SIG-M5 (cell line): ENCODE results near the gene FGFR3.

Source experiments
- DNase-seq: peaks from one replicate; lab custom pipeline; 2025; lab: John Stamatoyannopoulos, UW

FGFR3 gene

DNA sequence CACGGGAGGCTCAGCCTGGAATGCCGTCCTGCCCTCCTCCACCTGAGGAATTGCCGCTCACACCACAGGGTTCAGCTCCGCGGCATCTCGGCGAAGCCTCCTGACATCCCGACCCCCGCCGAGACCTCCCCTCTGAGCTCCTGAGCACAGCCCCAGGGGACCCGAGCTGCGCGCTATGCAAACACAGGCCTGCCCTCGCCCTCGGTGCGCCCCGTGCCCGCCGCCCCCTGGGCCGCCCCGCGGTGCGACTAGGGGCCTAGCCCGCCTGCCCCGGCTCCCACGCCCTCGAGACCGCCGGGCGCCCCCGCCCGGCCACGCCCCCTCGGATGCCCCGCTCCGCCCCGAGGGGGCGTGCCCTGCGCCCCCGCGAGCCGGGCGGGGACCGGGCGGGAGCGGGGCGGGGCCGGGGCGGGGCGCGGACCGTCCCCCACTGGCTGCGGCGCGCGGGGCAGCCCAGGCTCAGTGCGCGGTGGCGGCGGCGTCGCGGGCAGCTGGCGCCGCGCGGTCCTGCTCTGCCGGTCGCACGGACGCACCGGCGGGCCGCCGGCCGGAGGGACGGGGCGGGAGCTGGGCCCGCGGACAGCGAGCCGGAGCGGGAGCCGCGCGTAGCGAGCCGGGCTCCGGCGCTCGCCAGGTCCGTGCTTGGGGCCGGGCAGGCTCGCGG is at the start of gene FGFR3:
Gene FGFR3, plus strand, starts transcription at position 462 of the 664 bp plus-strand sequence. CDS start 642 bp downstream, outside the sequence.
- no peak for DNase-seq

DNA sequence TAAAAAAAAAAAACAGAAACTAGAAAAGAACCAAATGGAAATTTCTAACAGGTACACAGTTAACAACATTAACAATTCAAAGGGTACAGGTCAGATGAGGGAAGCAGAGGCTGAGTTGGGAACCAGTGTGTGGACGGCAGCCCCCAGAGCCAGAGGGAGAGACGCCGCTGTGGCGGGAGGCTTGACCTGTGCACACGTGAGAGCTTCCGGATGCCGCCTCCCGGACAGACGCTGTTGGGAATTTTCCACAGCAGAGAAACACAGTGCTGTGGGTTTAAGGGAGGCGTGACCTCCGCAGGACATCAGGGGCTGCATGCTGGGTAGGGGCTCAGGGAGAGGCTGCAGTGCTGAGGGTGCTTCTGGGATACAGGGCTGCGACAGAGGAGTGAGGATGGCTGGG is 49.5 kb upstream of the FGFR3 start:
- no peak for DNase-seq

DNA sequence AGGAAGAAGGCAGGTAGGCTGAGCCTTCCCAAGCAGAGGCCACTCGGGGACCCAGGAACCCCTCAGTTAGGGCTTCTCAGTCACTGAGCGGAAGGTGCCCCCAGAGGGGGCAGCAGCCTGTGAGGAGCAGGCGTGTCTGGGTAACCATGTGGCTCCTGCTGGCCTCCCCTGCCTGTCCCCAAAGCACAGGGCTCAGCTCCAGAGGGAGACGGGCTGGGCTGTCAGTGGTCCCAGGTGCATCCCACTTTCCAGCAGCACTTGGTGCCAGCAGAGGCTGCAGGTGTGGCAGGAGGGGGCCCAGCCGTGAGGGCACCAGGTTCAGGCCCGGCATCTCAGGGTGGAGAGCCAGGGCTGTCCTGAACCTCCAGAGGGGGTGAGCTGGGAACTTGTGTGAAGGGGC is 49.1 kb upstream of the FGFR3 start:
- no peak for DNase-seq

GRCh38 chr4:1744552-1744951 is 48.5 kb upstream of the FGFR3 start:
- no peak for DNase-seq

DNA sequence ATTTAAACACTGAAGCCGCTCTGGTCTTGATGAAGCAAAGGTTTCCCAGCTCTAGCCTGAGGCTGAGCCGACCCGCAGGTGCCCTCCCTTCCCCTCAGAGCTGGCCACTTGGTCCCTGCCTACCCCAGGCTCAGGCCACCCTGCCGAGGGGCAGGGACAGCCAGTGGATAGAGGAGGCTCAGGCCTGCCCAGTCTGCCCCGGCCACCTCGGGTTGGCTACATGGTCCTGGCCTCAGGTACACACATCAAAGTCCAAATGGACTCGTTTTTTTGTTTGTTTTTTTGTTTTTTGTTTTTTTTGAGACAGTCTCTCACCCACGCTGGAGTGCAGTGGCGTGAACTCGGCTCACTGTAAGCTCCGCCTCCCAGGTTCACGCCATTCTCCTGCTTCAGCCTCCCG is 47.9 kb upstream of the FGFR3 start:
- no peak for DNase-seq

DNA sequence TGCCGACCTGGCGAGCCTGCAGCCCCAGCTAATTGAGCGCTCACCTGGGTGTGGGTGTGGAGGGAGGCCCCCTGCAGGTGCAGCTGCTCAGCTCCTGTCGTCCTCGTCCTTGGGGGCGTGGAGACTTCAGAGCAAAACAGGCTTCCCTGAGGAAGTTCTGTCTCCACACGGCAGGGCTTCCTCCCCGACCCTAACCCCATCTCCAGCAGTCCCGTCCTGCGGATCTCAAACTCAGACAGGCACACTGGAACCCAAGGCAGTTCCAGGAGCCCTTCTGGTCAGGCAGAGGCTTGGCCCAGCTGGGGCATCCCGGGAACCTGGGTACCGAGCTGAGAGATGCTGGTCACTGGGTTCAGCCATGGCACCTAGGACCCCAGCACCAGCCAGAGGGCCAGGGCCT is 47.4 kb upstream of the FGFR3 start:
- no peak for DNase-seq

GRCh38 chr4:1746265-1746691 is 46.8 kb upstream of the FGFR3 start:
- no peak for DNase-seq

- no peak for DNase-seq
Observed at GRCh38 chr4:1746919-1747602, 46.0 kb upstream of the FGFR3 start.

DNA sequence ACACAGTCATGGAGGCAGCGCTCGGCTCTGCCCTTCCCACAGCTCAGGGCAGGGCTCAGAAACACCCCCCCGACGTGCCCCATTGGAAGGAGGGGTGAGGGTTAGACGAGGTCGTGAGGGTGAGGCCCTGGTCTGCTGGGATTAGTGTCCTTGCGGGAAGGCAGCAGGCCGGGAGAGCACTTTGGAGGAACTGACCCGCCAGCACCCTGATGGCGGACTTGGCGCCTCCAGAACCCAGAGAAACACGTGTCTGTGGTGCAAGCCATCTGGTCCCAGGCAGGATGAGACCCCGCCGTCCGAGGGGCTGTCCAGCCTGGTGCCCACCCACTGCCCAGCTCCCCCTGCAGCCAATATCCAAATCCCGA is 45.5 kb upstream of the FGFR3 start:
- DNase-seq, result no peak

GRCh38 chr4:1748465-1748995 is 44.6 kb upstream of the FGFR3 start:
- DNase-seq, result no peak

DNA sequence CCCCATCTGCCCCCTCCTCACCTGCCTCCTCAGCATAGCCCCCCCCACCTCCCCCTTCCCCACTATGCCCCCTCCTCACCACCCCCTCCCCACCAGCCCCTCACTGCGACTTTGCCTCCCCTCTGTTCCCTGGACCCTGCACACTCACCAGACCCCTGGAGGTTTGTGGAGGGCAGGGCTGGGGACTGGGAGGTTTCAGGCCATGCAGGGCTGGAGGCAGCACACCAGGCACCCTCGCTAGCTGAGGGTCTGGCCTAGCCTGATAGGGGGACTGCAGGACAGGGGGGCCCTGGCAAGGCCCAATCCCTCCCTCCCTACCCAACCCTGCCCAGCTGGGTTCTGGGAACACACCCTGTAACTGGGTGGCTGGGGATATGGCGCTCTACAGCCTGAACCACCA is 43.7 kb upstream of the FGFR3 start:
- DNase-seq, result no peak

GRCh38 chr4:1749826-1750225 is 43.3 kb upstream of the FGFR3 start:
- DNase-seq, result no peak

GRCh38 chr4:1750381-1751154 is 42.5 kb upstream of the FGFR3 start:
- no peak for DNase-seq

DNA sequence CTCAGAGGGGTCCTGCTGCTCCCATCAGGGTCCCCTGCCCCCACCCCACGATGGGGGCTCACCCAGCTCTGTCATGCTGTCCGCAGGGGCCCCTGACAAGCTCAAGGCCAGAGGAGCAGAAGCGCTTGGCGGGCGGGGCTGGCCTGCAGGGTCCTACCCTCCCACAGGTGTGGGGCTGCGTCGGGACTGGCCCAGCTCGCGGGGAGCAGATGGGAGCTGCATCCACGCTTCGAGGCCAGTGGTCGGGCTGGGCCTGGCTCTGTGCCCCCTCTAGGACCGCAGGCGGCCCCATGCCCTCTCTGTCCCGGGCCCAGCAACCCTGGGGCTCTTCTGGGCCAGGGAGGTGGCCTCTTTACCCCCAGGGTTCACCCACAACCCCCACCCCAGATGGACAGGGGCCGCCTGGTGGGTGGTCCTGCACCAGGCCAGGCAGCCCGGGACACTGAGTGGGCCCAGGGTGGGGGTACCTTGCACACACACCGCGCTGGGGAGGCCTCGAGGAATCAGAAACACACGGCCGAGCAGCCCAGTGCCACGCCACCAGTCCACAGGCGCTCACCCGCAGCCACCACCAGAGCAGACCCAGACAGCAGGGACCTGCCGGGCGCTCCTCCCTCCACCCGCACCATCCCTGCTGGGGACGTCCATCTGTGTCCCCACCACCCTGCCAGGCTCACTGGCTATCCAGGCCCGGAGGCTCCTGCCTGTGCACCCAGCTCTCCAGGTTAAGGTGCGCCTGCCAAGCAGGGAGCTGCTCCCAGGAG is 41.8 kb upstream of the FGFR3 start:
- DNase-seq, result no peak

DNA sequence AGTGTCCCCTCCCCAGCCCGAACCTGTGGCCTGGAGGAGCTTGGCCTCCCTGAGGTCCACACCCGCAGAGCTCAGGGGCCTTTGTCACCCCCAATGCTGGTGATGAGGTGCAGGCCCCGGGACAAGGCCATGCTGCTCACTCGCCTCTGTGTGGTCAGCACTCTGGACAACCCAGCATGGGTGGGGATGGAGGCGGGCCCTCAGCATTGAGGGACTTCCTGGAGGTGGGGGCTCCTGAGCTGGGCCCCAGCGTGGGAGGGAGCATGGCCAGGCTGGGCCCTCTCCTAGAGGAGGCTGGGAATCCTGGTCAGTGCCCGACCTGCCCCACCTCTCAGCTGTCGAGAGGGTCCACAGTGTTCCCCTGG is 41.2 kb upstream of the FGFR3 start:
- DNase-seq, result no peak

- DNase-seq, result no peak
Observed at GRCh38 chr4:1752284-1753041, 40.6 kb upstream of the FGFR3 start.

DNA sequence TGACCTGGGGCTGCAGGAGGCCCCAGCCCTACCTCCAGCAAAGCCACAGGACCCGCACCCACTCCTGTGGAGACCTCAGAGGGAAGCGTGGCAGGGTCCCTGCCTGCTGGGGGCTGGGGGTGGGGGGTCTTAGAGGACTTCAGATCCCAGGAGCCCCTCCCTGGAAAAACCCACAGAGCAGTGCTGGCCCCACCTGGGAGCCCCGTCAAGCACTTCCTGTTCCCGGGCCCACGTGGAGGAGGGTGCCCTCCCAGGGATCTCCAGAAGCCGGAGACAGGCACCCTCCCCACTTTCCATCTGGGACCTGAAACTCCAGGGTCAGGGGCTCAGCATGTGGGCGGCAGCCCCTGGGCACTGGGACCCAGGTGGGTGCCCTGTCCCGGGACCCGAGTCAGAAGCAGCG is 39.8 kb upstream of the FGFR3 start:
- DNase-seq, result no peak

DNA sequence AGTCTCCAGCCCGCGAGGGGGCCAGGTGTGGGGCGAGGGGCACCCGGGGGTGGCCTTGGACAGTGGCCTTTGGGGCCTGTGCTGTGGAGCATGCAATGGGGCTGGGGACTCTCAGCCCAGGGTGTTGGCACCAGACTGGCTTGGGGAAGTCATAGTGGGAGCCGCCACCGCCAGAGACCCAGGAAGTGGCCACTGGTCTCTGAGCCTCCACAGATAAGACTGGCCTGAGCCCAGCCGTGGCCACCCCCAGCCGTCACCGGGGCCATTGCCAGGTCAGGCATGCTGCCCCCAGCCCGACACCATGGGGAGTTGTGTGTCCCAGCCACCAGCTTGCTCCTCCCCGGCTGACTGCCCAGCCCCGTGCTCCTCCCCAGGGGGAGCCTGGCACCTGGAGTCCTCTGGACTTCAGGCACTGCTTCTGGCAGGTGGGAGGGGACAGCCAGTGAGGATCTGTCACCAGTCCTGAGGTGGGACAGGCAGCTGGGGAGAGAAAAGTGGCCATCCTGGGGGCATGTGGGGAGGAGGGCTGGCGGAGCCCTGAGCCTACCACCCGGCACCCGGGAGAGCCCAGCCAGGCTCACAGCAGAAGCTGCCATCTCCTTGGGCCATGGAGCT is 39.3 kb upstream of the FGFR3 start:
- DNase-seq, result no peak

GRCh38 chr4:1754336-1754735 is 38.8 kb upstream of the FGFR3 start:
- no peak for DNase-seq

DNA sequence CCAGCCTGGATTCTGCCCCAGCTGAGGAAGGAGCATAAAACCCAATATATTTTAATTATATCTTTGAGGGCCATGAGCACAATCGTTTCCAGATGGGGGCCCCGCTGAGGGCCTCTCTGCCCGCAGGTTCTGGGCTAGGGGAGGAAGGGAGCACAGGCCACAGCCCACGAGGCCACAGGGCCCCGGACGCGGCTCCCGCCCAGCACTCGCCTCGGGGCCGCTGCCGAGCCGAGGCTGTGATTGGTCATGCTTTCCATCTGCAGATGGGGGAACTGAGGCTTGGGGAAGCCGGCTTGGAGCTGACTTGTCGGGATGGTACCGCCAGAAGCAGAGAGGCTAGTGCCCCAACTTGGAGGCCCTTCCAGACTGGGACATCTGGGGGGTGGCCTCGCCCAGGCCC is 37.8 kb upstream of the FGFR3 start:
- no peak for DNase-seq

- no peak for DNase-seq
Observed at GRCh38 chr4:1756079-1756478, 37.0 kb upstream of the FGFR3 start.
